Neural cell (in vitro differentiated cells): Measurements from ENCODE around the gene FAM193B.

Source experiments
- CTCF ChIP-seq: fragments of 450-650 bp; IDR thresholded peaks from 2 replicates; pipeline ENCODE4 v1.5.1; 2014; ENCODE audit warnings: antibody characterized with exemption, mild to moderate bottlenecking, moderate library complexity; ENCODE audit not compliant: poor library complexity, severe bottlenecking
- EZH2 ChIP-seq: fragments of 200-600, 300-800 bp; shearing (Covaris generic), sonication (generic); IDR thresholded peaks from 2 replicates; pipeline ENCODE4 v1.6.1; 2014; ENCODE audit warnings: antibody characterized with exemption, low read length, borderline replicate concordance, mild to moderate bottlenecking; ENCODE audit not compliant: insufficient read depth, poor library complexity, severe bottlenecking
- MXI1 ChIP-seq: fragments of 450-650 bp; conservative IDR thresholded peaks from 2 replicates; pipeline ENCODE4 v1.6.1; 2014; ENCODE audit warnings: antibody characterized with exemption, mild to moderate bottlenecking; ENCODE audit not compliant: poor library complexity, severe bottlenecking
- POLR2AphosphoS5 ChIP-seq: IDR thresholded peaks from 2 replicates; pipeline ENCODE4 v1.6.1; 2012
- RAD21 ChIP-seq: fragments of 450-650 bp; conservative IDR thresholded peaks from 2 replicates; pipeline ENCODE4 v1.6.1; 2014; ENCODE audit warnings: antibody characterized with exemption, mild to moderate bottlenecking, moderate library complexity
- REST ChIP-seq: IDR thresholded peaks from 2 replicates; pipeline ENCODE4 v1.6.1; 2012; ENCODE audit warnings: borderline replicate concordance
- TAF1 ChIP-seq: IDR thresholded peaks from 2 replicates; pipeline ENCODE4 v1.6.1; 2012; ENCODE audit warnings: low read depth

- TF ChIP-seq RAD21 (no peak), CTCF (no peak), REST (no peak), TAF1 (no peak), MXI1 (no peak), POLR2AphosphoS5 (no peak), EZH2 (no peak)
Measured at GRCh38 chr5:177545487-177546257, 8.7 kb downstream of the FAM193B start.
